Measurements from ENCODE around the gene ABI1. TPM values are rescaled to one million over a fixed set of nuclear protein-coding genes. Genes with fewer than 3 reads are reported as not detected.

Gene ABI1
- total RNA-seq, 1 experiment from 2014 or later, result 36.9 TPM

DNA sequence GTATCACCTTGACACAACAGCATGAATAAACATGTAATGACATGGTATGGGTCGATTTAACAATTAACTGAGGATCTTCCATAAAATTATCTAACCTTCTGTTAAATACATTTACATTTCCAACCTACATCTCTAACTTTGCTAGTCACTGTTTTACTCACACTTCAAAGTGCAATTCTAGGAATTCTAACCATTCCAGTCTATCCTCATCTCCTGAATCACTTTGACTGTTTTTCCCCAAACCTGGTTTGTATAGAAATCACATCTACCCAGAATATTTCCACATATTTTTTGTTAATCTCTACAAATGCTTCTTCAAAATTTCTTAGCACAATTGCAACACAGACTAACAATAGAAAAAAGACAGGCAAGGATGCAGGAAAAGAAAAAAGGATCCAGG is 6.2 kb downstream of the ABI1 start:
- H2BK20ac ChIP-seq (ENCODE audit: low read depth, low read length, poor library complexity, severe bottlenecking), result no peak overlapping the region
- H3K4ac ChIP-seq (ENCODE audit: low read depth, low read length), result no peak overlapping the region
- H2BK15ac ChIP-seq (ENCODE audit: low read depth, low read length), result no peak overlapping the region
- no peak overlapping the region for H3K23ac ChIP-seq (ENCODE audit: insufficient read length, low read depth, low read length)
- H3K27ac ChIP-seq (ENCODE audit: insufficient read length, low read depth, low read length), result no peak overlapping the region
- H3K27me3 Mint-ChIP-seq (ENCODE audit: low read depth), result no peaks in the 10 kb centered on the region
- peaks cover 3% of the 10 kb centered on the region for H3K23me2 ChIP-seq (ENCODE audit: insufficient read length, low read depth, low read length, poor library complexity, severe bottlenecking)
- no peak overlapping the region for H2BK12ac ChIP-seq (ENCODE audit: insufficient read length, low read depth, low read length)
- peaks cover 26 to 27% of the 10 kb centered on the region in 2 experiments for H3K4me1 Mint-ChIP-seq
- H3K79me2 ChIP-seq (ENCODE audit: insufficient read depth, low read length), result peaks cover 29% of the 10 kb centered on the region; the same call in 1 of the 2 replicates
- H4K8ac ChIP-seq (replicated peaks; ENCODE audit: insufficient read length, low read depth, low read length), result no peak overlapping the region
- TF ChIP-seq, protein P1, sequence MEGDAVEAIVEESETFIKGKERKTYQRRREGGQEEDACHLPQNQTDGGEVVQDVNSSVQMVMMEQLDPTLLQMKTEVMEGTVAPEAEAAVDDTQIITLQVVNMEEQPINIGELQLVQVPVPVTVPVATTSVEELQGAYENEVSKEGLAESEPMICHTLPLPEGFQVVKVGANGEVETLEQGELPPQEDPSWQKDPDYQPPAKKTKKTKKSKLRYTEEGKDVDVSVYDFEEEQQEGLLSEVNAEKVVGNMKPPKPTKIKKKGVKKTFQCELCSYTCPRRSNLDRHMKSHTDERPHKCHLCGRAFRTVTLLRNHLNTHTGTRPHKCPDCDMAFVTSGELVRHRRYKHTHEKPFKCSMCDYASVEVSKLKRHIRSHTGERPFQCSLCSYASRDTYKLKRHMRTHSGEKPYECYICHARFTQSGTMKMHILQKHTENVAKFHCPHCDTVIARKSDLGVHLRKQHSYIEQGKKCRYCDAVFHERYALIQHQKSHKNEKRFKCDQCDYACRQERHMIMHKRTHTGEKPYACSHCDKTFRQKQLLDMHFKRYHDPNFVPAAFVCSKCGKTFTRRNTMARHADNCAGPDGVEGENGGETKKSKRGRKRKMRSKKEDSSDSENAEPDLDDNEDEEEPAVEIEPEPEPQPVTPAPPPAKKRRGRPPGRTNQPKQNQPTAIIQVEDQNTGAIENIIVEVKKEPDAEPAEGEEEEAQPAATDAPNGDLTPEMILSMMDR (conservative IDR thresholded peaks at IDR 0.05), result no peak
- no CpG with 5 or more reads among the region's 1 CpG for WGBS (ENCODE audit: extremely low coverage, insufficient read length, low lambda C conversion rate)
- H3K9me3 ChIP-seq (ENCODE audit: control insufficient read depth, low read depth, low read length), result no peaks in the 10 kb centered on the region
- H3K4me3 Mint-ChIP-seq, result no peak overlapping the region
- no peak overlapping the region for H2AK5ac ChIP-seq (ENCODE audit: insufficient read length, low read length)
- H3T11ph ChIP-seq (ENCODE audit: low read length), result no peak overlapping the region
- no peak overlapping the region for H2AFZ ChIP-seq (ENCODE audit: low read length)
- no peak overlapping the region for H4K91ac ChIP-seq (ENCODE audit: insufficient read length, low read depth, low read length)
- H3K18ac ChIP-seq (ENCODE audit: insufficient read length, low read depth, low read length), result no peak overlapping the region
- no peaks in the 10 kb centered on the region for H3K27me3 ChIP-seq (ENCODE audit: insufficient read depth, low read length)
- no peak overlapping the region for H4K5ac ChIP-seq (ENCODE audit: insufficient read length, low read depth, low read length)
- H3K9ac ChIP-seq (ENCODE audit: extremely low read depth, insufficient read length, low read length), result no peak overlapping the region
- DNase-seq, result no peak
- no peak overlapping the region for H2BK5ac ChIP-seq (ENCODE audit: insufficient read length, low read length)
- no peak overlapping the region for H2BK120ac ChIP-seq (ENCODE audit: low read depth, low read length, poor library complexity, severe bottlenecking)
- no peak overlapping the region for H3K27ac Mint-ChIP-seq
- no peaks in the 10 kb centered on the region for H4K20me1 ChIP-seq (ENCODE audit: control insufficient read depth, insufficient read depth, insufficient read length)
- H3K9me3 Mint-ChIP-seq, result no peaks in the 10 kb centered on the region; a peak in 1 of 5 replicates
- H3K14ac ChIP-seq (ENCODE audit: insufficient read depth, low read length), result no peak overlapping the region
- no peak overlapping the region for H3K4me2 ChIP-seq (ENCODE audit: insufficient read depth, insufficient read length, low read length)
- H3K36me3 Mint-ChIP-seq (ENCODE audit: insufficient read depth in 1 of 3, low read depth in 3 of 3), result peaks cover 0 to 6% (median 0%) of the 10 kb centered on the region in 3 experiments; a peak in 3 of 7 replicates
- no peaks in the 10 kb centered on the region for H3K4me1 ChIP-seq (ENCODE audit: insufficient read depth, low read length)
- H3K79me1 ChIP-seq (ENCODE audit: insufficient read depth, low read depth, low read length, poor library complexity, severe bottlenecking), result peaks cover 10% of the 10 kb centered on the region
- H3K56ac ChIP-seq (ENCODE audit: insufficient read length, low read depth, low read length), result no peak overlapping the region

All from H9 (cell line).